ENCODE data around the gene KIF26A. TPM values are rescaled to one million over a fixed set of nuclear protein-coding genes. Genes with fewer than 3 reads are reported as not detected.

KIF26A gene
- total RNA-seq, 1 donor from 2014 or later, result 7.0 TPM

DNA sequence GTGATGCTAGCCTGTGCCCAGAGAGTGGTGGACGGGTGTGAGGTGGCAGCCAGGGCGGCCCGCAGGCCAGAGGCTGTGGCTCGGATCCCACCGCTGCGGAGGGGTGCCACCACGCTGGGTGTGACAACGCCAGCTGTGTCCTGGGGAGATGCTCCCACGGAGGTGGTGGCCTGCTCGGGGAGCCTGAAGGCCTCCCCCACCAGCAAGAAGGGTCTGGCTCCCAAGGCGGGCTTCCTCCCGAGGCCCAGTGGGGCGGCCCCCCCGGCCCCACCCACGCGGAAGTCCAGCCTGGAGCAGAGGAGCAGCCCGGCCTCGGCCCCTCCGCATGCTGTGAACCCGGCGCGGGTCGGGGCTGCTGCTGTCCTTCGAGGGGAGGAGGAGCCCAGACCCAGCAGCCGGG, 38.2 kb downstream of the KIF26A start:
- H3K9me3 Mint-ChIP-seq (ENCODE audit: low read depth), result no peaks in the 10 kb centered on the region
- no peak for DNase-seq (ENCODE audit: low spot score, unreplicated experiment)
- no peak for TF ChIP-seq CTCF (IDR thresholded peaks at IDR 0.05; ENCODE audit: unreplicated experiment)
- H3K4me3 Mint-ChIP-seq (ENCODE audit: low read depth), result no peak overlapping the region
- no peaks in the 10 kb centered on the region for H3K36me3 Mint-ChIP-seq (ENCODE audit: insufficient read depth)
- no peaks in the 10 kb centered on the region for H3K27me3 Mint-ChIP-seq
- no peak overlapping the region for H3K27ac Mint-ChIP-seq
- H3K4me1 Mint-ChIP-seq (ENCODE audit: low read depth), result peaks cover 2% of the 10 kb centered on the region

DNA sequence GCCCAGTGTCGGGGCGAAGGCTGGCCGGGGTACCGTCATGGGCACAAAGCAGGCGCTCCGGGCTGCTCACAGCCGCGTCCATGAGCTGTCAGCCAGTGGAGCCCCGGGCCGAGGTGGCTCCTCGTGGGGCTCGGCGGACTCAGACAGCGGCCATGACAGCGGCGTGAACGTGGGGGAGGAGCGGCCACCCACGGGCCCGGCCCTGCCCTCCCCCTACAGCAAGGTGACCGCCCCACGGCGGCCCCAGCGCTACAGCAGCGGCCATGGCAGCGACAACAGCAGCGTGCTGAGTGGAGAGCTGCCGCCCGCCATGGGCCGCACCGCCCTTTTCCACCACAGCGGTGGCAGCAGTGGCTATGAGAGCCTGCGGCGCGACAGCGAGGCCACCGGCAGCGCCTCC, 39.0 kb downstream of the KIF26A start:
- H3K36me3 Mint-ChIP-seq (ENCODE audit: insufficient read depth), result no peaks in the 10 kb centered on the region
- no peaks in the 10 kb centered on the region for H3K27me3 Mint-ChIP-seq
- H3K4me1 Mint-ChIP-seq (ENCODE audit: low read depth), result no peaks in the 10 kb centered on the region
- no peak overlapping the region for H3K27ac Mint-ChIP-seq
- no peak for TF ChIP-seq CTCF (IDR thresholded peaks at IDR 0.05; ENCODE audit: unreplicated experiment)
- no peak overlapping the region for H3K4me3 Mint-ChIP-seq (ENCODE audit: low read depth)
- no peak for DNase-seq (ENCODE audit: low spot score, unreplicated experiment)
- no peaks in the 10 kb centered on the region for H3K9me3 Mint-ChIP-seq (ENCODE audit: low read depth)

GRCh38 chr14:104178279-104178678, 39.9 kb downstream of the KIF26A start:
- H3K4me3 Mint-ChIP-seq (ENCODE audit: low read depth), result no peak overlapping the region

GRCh38 chr14:104179126-104179525, 40.7 kb downstream of the KIF26A start:
- TF ChIP-seq CTCF (IDR thresholded peaks at IDR 0.05; ENCODE audit: unreplicated experiment), result no peak
- Mint-ChIP-seq H3K4me3 (ENCODE audit: low read depth) (no peak overlapping the region), H3K27ac (no peak overlapping the region), H3K9me3 (ENCODE audit: low read depth) (no peaks in the 10 kb centered on the region), H3K36me3 (ENCODE audit: insufficient read depth) (no peaks in the 10 kb centered on the region), H3K4me1 (ENCODE audit: low read depth) (no peaks in the 10 kb centered on the region), H3K27me3 (no peaks in the 10 kb centered on the region)
- no peak for DNase-seq (ENCODE audit: low spot score, unreplicated experiment)

More at GRCh38 chr14:104178279-104178678, 39.9 kb downstream of the KIF26A start:
- H3K27me3 Mint-ChIP-seq, result no peaks in the 10 kb centered on the region
- no peaks in the 10 kb centered on the region for H3K4me1 Mint-ChIP-seq (ENCODE audit: low read depth)
- no peak for TF ChIP-seq CTCF (IDR thresholded peaks at IDR 0.05; ENCODE audit: unreplicated experiment)
- no peak overlapping the region for H3K27ac Mint-ChIP-seq
- no peak for DNase-seq (ENCODE audit: low spot score, unreplicated experiment)
- no peaks in the 10 kb centered on the region for H3K9me3 Mint-ChIP-seq (ENCODE audit: low read depth)
- H3K36me3 Mint-ChIP-seq (ENCODE audit: insufficient read depth), result no peaks in the 10 kb centered on the region

DNA sequence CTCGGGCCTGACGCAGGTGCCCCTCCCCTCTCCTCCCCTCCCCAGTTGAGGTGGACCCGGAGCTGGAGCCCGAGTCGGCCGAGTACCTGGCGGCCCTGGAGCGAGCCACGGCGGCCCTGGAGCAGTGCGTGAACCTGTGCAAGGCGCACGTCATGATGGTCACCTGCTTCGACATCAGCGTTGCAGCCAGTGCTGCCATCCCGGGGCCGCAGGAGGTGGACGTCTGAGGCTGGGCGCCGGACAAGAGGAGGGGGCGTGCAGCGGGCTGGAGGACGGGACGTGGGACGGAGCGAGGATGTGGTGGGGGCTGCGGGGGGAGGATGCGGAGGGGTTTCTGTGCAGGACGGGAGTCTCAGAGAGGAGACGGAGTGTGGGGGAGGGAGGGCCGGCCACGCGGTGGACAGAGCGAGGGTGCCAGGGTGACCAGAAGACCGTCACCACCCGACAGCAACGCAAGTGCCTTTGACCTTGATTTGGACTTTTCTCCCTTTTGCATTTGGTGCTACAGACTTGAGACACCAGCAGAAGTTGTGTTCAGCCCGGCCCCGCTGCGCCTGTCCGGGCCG, 41.3 kb downstream of the KIF26A start:
- H3K9me3 Mint-ChIP-seq (ENCODE audit: low read depth), result no peaks in the 10 kb centered on the region
- TF ChIP-seq CTCF (IDR thresholded peaks at IDR 0.05; ENCODE audit: unreplicated experiment), result no peak
- no peak overlapping the region for H3K27ac Mint-ChIP-seq
- H3K27me3 Mint-ChIP-seq, result no peaks in the 10 kb centered on the region
- no peaks in the 10 kb centered on the region for H3K4me1 Mint-ChIP-seq (ENCODE audit: low read depth)
- no peak for DNase-seq (ENCODE audit: low spot score, unreplicated experiment)
- H3K36me3 Mint-ChIP-seq (ENCODE audit: insufficient read depth), result no peaks in the 10 kb centered on the region
- H3K4me3 Mint-ChIP-seq (ENCODE audit: low read depth), result no peak overlapping the region

Data from progenitor cell of endocrine pancreas (in vitro differentiated cells).